Measurements from ENCODE around the gene TRAPPC5. TPM values are rescaled to one million over a fixed set of nuclear protein-coding genes. Genes with fewer than 3 reads are reported as not detected.

The TRAPPC5 gene
- total RNA-seq, 1 donor from 2014 or later = 110 TPM

GRCh38 chr19:7645163-7645562 is 35.5 kb upstream of the TRAPPC5 start:
- H2AFZ ChIP-seq (ENCODE audit: low read depth, low read length) = no peak overlapping the region
- no peaks in the 10 kb centered on the region for H3K36me3 ChIP-seq (ENCODE audit: insufficient read depth, low read length)
- DNase-seq (ENCODE audit: low read depth) (no peak), FAIRE-seq (no peak)
- Mint-ChIP-seq H3K27me3 (ENCODE audit: low read depth, unreplicated experiment) (peaks cover 6% of the 10 kb centered on the region), H3K4me3 (ENCODE audit: unreplicated experiment) (no peak overlapping the region), H3K9me3 (ENCODE audit: unreplicated experiment) (no peaks in the 10 kb centered on the region), H3K4me1 (ENCODE audit: low read depth, unreplicated experiment) (no peaks in the 10 kb centered on the region), H3K36me3 (ENCODE audit: low read depth, unreplicated experiment) (peaks cover 1% of the 10 kb centered on the region), H3K27ac (ENCODE audit: unreplicated experiment) (no peak overlapping the region)
- H3K4me3 ChIP-seq (ENCODE audit: insufficient read depth, low read depth, low read length) = no peak overlapping the region
- no peaks in the 10 kb centered on the region for H3K27me3 ChIP-seq (ENCODE audit: insufficient read depth, low read length)
- TF ChIP-seq CTCF (IDR thresholded peaks at IDR 0.05; ENCODE audit: insufficient read depth, low read depth, low read length) (no peak), EZH2 (IDR thresholded peaks at IDR 0.05; ENCODE audit: insufficient read depth, low read length) (no peak)
- no peak overlapping the region for H3K9ac ChIP-seq (ENCODE audit: low read length)
- peaks cover 1% of the 10 kb centered on the region for H3K9me3 ChIP-seq (ENCODE audit: insufficient read depth, low read depth, low read length)
- no peaks in the 10 kb centered on the region for H3K79me2 ChIP-seq (ENCODE audit: insufficient read depth, low read length)
- no peak overlapping the region for H3K4me2 ChIP-seq (ENCODE audit: low read length)
- no peaks in the 10 kb centered on the region for H4K20me1 ChIP-seq (ENCODE audit: insufficient read depth, low read length)
- no peaks in the 10 kb centered on the region for H3K4me1 ChIP-seq (ENCODE audit: insufficient read depth, low read length)
- no peak overlapping the region for H3K27ac ChIP-seq (ENCODE audit: low read depth, low read length)

DNA sequence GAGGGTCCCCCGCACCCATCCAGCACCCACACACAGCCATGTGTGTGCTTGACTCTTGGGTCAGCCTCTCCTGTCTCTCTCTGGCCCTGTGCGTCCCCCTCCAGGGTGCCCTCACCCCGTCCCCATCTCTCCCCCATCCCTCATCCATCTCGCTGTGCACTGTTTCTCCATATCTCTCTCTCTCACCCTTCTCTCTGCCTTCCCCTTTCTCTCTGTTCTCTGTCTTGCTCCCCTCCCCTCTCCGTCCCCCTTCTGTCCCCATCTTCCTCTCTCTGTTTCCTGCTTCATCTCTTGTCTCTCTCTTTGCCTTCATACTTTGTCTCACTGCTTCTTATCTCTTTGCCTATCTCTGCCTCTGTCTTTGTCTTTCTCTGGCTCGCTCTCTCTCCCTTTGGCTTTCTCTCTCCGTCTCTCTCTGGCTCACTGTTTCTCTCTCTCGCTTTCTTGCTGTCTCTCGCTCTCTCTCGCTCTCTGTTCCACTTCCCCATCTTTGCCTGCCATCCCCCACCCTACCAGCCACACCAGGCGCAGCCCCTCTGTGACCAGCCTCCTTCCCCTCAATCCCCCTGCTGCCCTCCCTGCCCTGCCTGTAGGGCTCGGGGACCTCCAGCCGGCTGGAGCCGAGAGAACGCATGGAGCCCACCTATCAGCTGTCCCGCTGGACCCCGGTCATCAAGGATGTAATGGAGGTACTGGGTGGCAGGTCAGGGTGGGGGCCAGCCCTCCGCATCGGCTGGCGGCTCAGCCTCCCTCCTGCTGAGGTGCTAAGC is 34.8 kb upstream of the TRAPPC5 start:
- Histone ChIP-seq H3K9ac (ENCODE audit: low read length) (no peak overlapping the region), H3K27ac (ENCODE audit: low read depth, low read length) (no peak overlapping the region), H3K4me1 (ENCODE audit: insufficient read depth, low read length) (no peaks in the 10 kb centered on the region), H3K36me3 (ENCODE audit: insufficient read depth, low read length) (no peaks in the 10 kb centered on the region), H3K4me3 (ENCODE audit: insufficient read depth, low read depth, low read length) (no peak overlapping the region), H2AFZ (ENCODE audit: low read depth, low read length) (no peak overlapping the region), H3K9me3 (ENCODE audit: insufficient read depth, low read depth, low read length) (no peaks in the 10 kb centered on the region), H3K27me3 (ENCODE audit: insufficient read depth, low read length) (peaks cover 1% of the 10 kb centered on the region), H3K79me2 (ENCODE audit: insufficient read depth, low read length) (no peaks in the 10 kb centered on the region), H3K4me2 (ENCODE audit: low read length) (no peak overlapping the region), H4K20me1 (ENCODE audit: insufficient read depth, low read length) (no peaks in the 10 kb centered on the region)
- Mint-ChIP-seq H3K36me3 (ENCODE audit: low read depth, unreplicated experiment) (peaks cover 1% of the 10 kb centered on the region), H3K4me3 (ENCODE audit: unreplicated experiment) (no peak overlapping the region), H3K4me1 (ENCODE audit: low read depth, unreplicated experiment) (no peaks in the 10 kb centered on the region), H3K27ac (ENCODE audit: unreplicated experiment) (no peak overlapping the region), H3K9me3 (ENCODE audit: unreplicated experiment) (no peaks in the 10 kb centered on the region), H3K27me3 (ENCODE audit: low read depth, unreplicated experiment) (peaks cover 8% of the 10 kb centered on the region)
- no peak for TF ChIP-seq CTCF (IDR thresholded peaks at IDR 0.05; ENCODE audit: insufficient read depth, low read depth, low read length)
- TF ChIP-seq EZH2 (IDR thresholded peaks at IDR 0.05; ENCODE audit: insufficient read depth, low read length) = no peak
- FAIRE-seq (no peak), DNase-seq (ENCODE audit: low read depth) (no peak)

DNA sequence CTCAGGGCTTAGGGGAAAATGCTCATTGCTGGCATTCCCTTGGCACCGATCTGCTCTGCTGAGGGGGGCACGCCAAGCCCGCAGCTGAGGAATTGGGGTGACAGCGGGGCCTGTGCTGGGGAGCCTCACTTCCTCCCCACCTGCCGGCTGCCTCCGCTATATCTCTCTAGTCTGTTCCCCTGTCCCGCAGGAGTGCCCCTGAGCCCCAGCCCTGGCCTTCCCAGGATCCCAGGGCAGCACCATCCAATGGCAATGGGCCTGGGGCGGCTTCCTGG is 34.3 kb upstream of the TRAPPC5 start:
- H3K36me3 Mint-ChIP-seq (ENCODE audit: low read depth, unreplicated experiment) = peaks cover 1% of the 10 kb centered on the region
- no peak for DNase-seq (ENCODE audit: low read depth)
- no peaks in the 10 kb centered on the region for H3K9me3 ChIP-seq (ENCODE audit: insufficient read depth, low read depth, low read length)
- H3K9me3 Mint-ChIP-seq (ENCODE audit: unreplicated experiment) = no peaks in the 10 kb centered on the region
- TF ChIP-seq EZH2 (IDR thresholded peaks at IDR 0.05; ENCODE audit: insufficient read depth, low read length) (no peak), CTCF (IDR thresholded peaks at IDR 0.05; ENCODE audit: insufficient read depth, low read depth, low read length) (no peak)
- H3K4me3 Mint-ChIP-seq (ENCODE audit: unreplicated experiment) = no peak overlapping the region
- no peaks in the 10 kb centered on the region for H3K4me1 ChIP-seq (ENCODE audit: insufficient read depth, low read length)
- peaks cover 2% of the 10 kb centered on the region for H3K27me3 ChIP-seq (ENCODE audit: insufficient read depth, low read length)
- no peaks in the 10 kb centered on the region for H3K36me3 ChIP-seq (ENCODE audit: insufficient read depth, low read length)
- H3K9ac ChIP-seq (ENCODE audit: low read length) = no peak overlapping the region
- no peaks in the 10 kb centered on the region for H4K20me1 ChIP-seq (ENCODE audit: insufficient read depth, low read length)
- no peak overlapping the region for H3K4me2 ChIP-seq (ENCODE audit: low read length)
- H2AFZ ChIP-seq (ENCODE audit: low read depth, low read length) = no peak overlapping the region
- FAIRE-seq = no peak
- H3K27ac ChIP-seq (ENCODE audit: low read depth, low read length) = no peak overlapping the region
- H3K27ac Mint-ChIP-seq (ENCODE audit: unreplicated experiment) = no peak overlapping the region
- peaks cover 11% of the 10 kb centered on the region for H3K27me3 Mint-ChIP-seq (ENCODE audit: low read depth, unreplicated experiment)
- H3K4me1 Mint-ChIP-seq (ENCODE audit: low read depth, unreplicated experiment) = no peaks in the 10 kb centered on the region
- no peaks in the 10 kb centered on the region for H3K79me2 ChIP-seq (ENCODE audit: insufficient read depth, low read length)
- H3K4me3 ChIP-seq (ENCODE audit: insufficient read depth, low read depth, low read length) = no peak overlapping the region
